ENCODE results near the gene AIMP1.

Gene AIMP1

GRCh38 chr4:106365613-106366012, 49.3 kb downstream of the AIMP1 start:
- H3K36me3 ChIP-seq (ENCODE audit: control insufficient read depth in 5 of 5, insufficient read depth in 5 of 5, low read length in 5 of 5) = no peaks in the 10 kb centered on the region
- no peaks in the 10 kb centered on the region for H3K9me3 ChIP-seq (ENCODE audit: control insufficient read depth in 5 of 5, low read length in 5 of 5)
- H3K27me3 ChIP-seq (ENCODE audit: control insufficient read depth in 5 of 5, insufficient read depth in 4 of 5, low read length in 5 of 5) = no peaks in the 10 kb centered on the region
- peaks cover 0 to 14% (median 4%) of the 10 kb centered on the region in 5 donors for H3K4me1 ChIP-seq (ENCODE audit: control insufficient read depth in 5 of 5, insufficient read depth in 5 of 5, low read length in 5 of 5)
- H3K4me3 ChIP-seq (ENCODE audit: low read depth in 1 of 5, low read length in 5 of 5) = no peak overlapping the region
- H3K9ac ChIP-seq (ENCODE audit: low read length in 5 of 5) = no peak overlapping the region
- H3K27ac ChIP-seq (ENCODE audit: low read depth, low read length) = no peak overlapping the region

- Histone ChIP-seq H3K27ac (ENCODE audit: low read depth, low read length) (no peak overlapping the region), H3K4me3 (ENCODE audit: low read depth in 1 of 5, low read length in 5 of 5) (no peak overlapping the region), H3K27me3 (ENCODE audit: control insufficient read depth in 5 of 5, insufficient read depth in 4 of 5, low read length in 5 of 5) (no peaks in the 10 kb centered on the region), H3K9ac (ENCODE audit: low read length in 5 of 5) (no peak overlapping the region), H3K36me3 (ENCODE audit: control insufficient read depth in 5 of 5, insufficient read depth in 5 of 5, low read length in 5 of 5) (no peaks in the 10 kb centered on the region), H3K4me1 (ENCODE audit: control insufficient read depth in 5 of 5, insufficient read depth in 5 of 5, low read length in 5 of 5) (peaks cover 0 to 14% (median 4%) of the 10 kb centered on the region in 5 donors), H3K9me3 (ENCODE audit: control insufficient read depth in 5 of 5, low read length in 5 of 5) (no peaks in the 10 kb centered on the region)
Measured at GRCh38 chr4:106366026-106366425, 49.7 kb downstream of the AIMP1 start.

- Histone ChIP-seq H3K27ac (ENCODE audit: low read depth, low read length) (no peak overlapping the region), H3K36me3 (ENCODE audit: control insufficient read depth in 5 of 5, insufficient read depth in 5 of 5, low read length in 5 of 5) (no peaks in the 10 kb centered on the region), H3K9ac (ENCODE audit: low read length in 5 of 5) (no peak overlapping the region), H3K27me3 (ENCODE audit: control insufficient read depth in 5 of 5, insufficient read depth in 4 of 5, low read length in 5 of 5) (no peaks in the 10 kb centered on the region), H3K4me1 (ENCODE audit: control insufficient read depth in 5 of 5, insufficient read depth in 5 of 5, low read length in 5 of 5) (peaks cover 0 to 14% (median 4%) of the 10 kb centered on the region in 5 donors), H3K4me3 (ENCODE audit: low read depth in 1 of 5, low read length in 5 of 5) (no peak overlapping the region), H3K9me3 (ENCODE audit: control insufficient read depth in 5 of 5, low read length in 5 of 5) (no peaks in the 10 kb centered on the region)
Measured at GRCh38 chr4:106367072-106367471, 50.7 kb downstream of the AIMP1 start.

- Histone ChIP-seq H3K36me3 (ENCODE audit: control insufficient read depth in 5 of 5, insufficient read depth in 5 of 5, low read length in 5 of 5) (no peaks in the 10 kb centered on the region), H3K27ac (ENCODE audit: low read depth, low read length) (no peak within 1 kb of the TSS), H3K9me3 (ENCODE audit: control insufficient read depth in 5 of 5, low read length in 5 of 5) (no peaks in the 10 kb centered on the region), H3K4me1 (ENCODE audit: control insufficient read depth in 5 of 5, insufficient read depth in 5 of 5, low read length in 5 of 5) (peaks cover 0 to 14% (median 4%) of the 10 kb centered on the region in 5 donors), H3K27me3 (ENCODE audit: control insufficient read depth in 5 of 5, insufficient read depth in 4 of 5, low read length in 5 of 5) (no peaks in the 10 kb centered on the region), H3K4me3 (ENCODE audit: low read depth in 1 of 5, low read length in 5 of 5) (no peak within 1 kb of the TSS), H3K9ac (ENCODE audit: low read length in 5 of 5) (no peak within 1 kb of the TSS)
Measured at GRCh38 chr4:106368678-106369077, 52.3 kb downstream of the AIMP1 start, which contains the start of gene GIMD1. GIMD1 (minus strand) TSS chr4:106368778; CDS start chr4:106367435, 1,343 bp downstream.

- H3K9me3 ChIP-seq (ENCODE audit: control insufficient read depth in 5 of 5, low read length in 5 of 5) = no peaks in the 10 kb centered on the region
Measured at GRCh38 chr4:106369456-106370060, 53.2 kb downstream of the AIMP1 start.

GRCh38 chr4:106370214-106370613, 53.9 kb downstream of the AIMP1 start:
- H3K9ac ChIP-seq (ENCODE audit: low read length in 5 of 5) = no peak overlapping the region
- H3K36me3 ChIP-seq (ENCODE audit: control insufficient read depth in 5 of 5, insufficient read depth in 5 of 5, low read length in 5 of 5) = no peaks in the 10 kb centered on the region
- no peaks in the 10 kb centered on the region for H3K9me3 ChIP-seq (ENCODE audit: control insufficient read depth in 5 of 5, low read length in 5 of 5)
- H3K4me3 ChIP-seq (ENCODE audit: low read depth in 1 of 5, low read length in 5 of 5) = no peak overlapping the region
- H3K27me3 ChIP-seq (ENCODE audit: control insufficient read depth in 5 of 5, insufficient read depth in 4 of 5, low read length in 5 of 5) = no peaks in the 10 kb centered on the region
- peaks cover 0 to 11% (median 3%) of the 10 kb centered on the region in 5 donors for H3K4me1 ChIP-seq (ENCODE audit: control insufficient read depth in 5 of 5, insufficient read depth in 5 of 5, low read length in 5 of 5)
- no peak overlapping the region for H3K27ac ChIP-seq (ENCODE audit: low read depth, low read length)

More at GRCh38 chr4:106369456-106370060, 53.2 kb downstream of the AIMP1 start:
- Histone ChIP-seq H3K9ac (ENCODE audit: low read length in 5 of 5) (no peak overlapping the region), H3K27me3 (ENCODE audit: control insufficient read depth in 5 of 5, insufficient read depth in 4 of 5, low read length in 5 of 5) (no peaks in the 10 kb centered on the region), H3K36me3 (ENCODE audit: control insufficient read depth in 5 of 5, insufficient read depth in 5 of 5, low read length in 5 of 5) (no peaks in the 10 kb centered on the region), H3K4me3 (ENCODE audit: low read depth in 1 of 5, low read length in 5 of 5) (no peak overlapping the region), H3K27ac (ENCODE audit: low read depth, low read length) (no peak overlapping the region), H3K4me1 (ENCODE audit: control insufficient read depth in 5 of 5, insufficient read depth in 5 of 5, low read length in 5 of 5) (peaks cover 0 to 14% (median 4%) of the 10 kb centered on the region in 5 donors)

- H3K27ac ChIP-seq (ENCODE audit: low read depth, low read length) = no peak overlapping the region
- no peak overlapping the region for H3K4me3 ChIP-seq (ENCODE audit: low read depth in 1 of 5, low read length in 5 of 5)
- peaks cover 0 to 5% (median 0%) of the 10 kb centered on the region in 5 donors for H3K4me1 ChIP-seq (ENCODE audit: control insufficient read depth in 5 of 5, insufficient read depth in 5 of 5, low read length in 5 of 5)
- no peaks in the 10 kb centered on the region for H3K9me3 ChIP-seq (ENCODE audit: control insufficient read depth in 5 of 5, low read length in 5 of 5)
- no peaks in the 10 kb centered on the region for H3K27me3 ChIP-seq (ENCODE audit: control insufficient read depth in 5 of 5, insufficient read depth in 4 of 5, low read length in 5 of 5)
- no peaks in the 10 kb centered on the region for H3K36me3 ChIP-seq (ENCODE audit: control insufficient read depth in 5 of 5, insufficient read depth in 5 of 5, low read length in 5 of 5)
- no peak overlapping the region for H3K9ac ChIP-seq (ENCODE audit: low read length in 5 of 5)
Measured at GRCh38 chr4:106371161-106371560, 54.8 kb downstream of the AIMP1 start.

GRCh38 chr4:106373026-106373425, 56.7 kb downstream of the AIMP1 start:
- H3K36me3 ChIP-seq (ENCODE audit: control insufficient read depth in 5 of 5, insufficient read depth in 5 of 5, low read length in 5 of 5) = no peaks in the 10 kb centered on the region
- no peak overlapping the region for H3K4me3 ChIP-seq (ENCODE audit: low read depth in 1 of 5, low read length in 5 of 5)
- H3K27me3 ChIP-seq (ENCODE audit: control insufficient read depth in 5 of 5, insufficient read depth in 4 of 5, low read length in 5 of 5) = no peaks in the 10 kb centered on the region
- H3K27ac ChIP-seq (ENCODE audit: low read depth, low read length) = no peak overlapping the region
- no peaks in the 10 kb centered on the region for H3K9me3 ChIP-seq (ENCODE audit: control insufficient read depth in 5 of 5, low read length in 5 of 5)
- no peak overlapping the region for H3K9ac ChIP-seq (ENCODE audit: low read length in 5 of 5)
- H3K4me1 ChIP-seq (ENCODE audit: control insufficient read depth in 5 of 5, insufficient read depth in 5 of 5, low read length in 5 of 5) = peaks cover 0 to 5% (median 0%) of the 10 kb centered on the region in 5 donors

- Histone ChIP-seq H3K36me3 (ENCODE audit: control insufficient read depth in 5 of 5, insufficient read depth in 5 of 5, low read length in 5 of 5) (no peaks in the 10 kb centered on the region), H3K4me1 (ENCODE audit: control insufficient read depth in 5 of 5, insufficient read depth in 5 of 5, low read length in 5 of 5) (no peaks in the 10 kb centered on the region), H3K9ac (ENCODE audit: low read length in 5 of 5) (no peak overlapping the region), H3K4me3 (ENCODE audit: low read depth in 1 of 5, low read length in 5 of 5) (no peak overlapping the region), H3K9me3 (ENCODE audit: control insufficient read depth in 5 of 5, low read length in 5 of 5) (peaks cover 0 to 4% (median 0%) of the 10 kb centered on the region in 5 donors), H3K27me3 (ENCODE audit: control insufficient read depth in 5 of 5, insufficient read depth in 4 of 5, low read length in 5 of 5) (no peaks in the 10 kb centered on the region), H3K27ac (ENCODE audit: low read depth, low read length) (no peak overlapping the region)
Measured at GRCh38 chr4:106380179-106380578, 63.8 kb downstream of the AIMP1 start.

GRCh38 chr4:106384878-106385277, 68.5 kb downstream of the AIMP1 start:
- Histone ChIP-seq H3K27ac (ENCODE audit: low read depth, low read length) (no peak overlapping the region), H3K4me1 (ENCODE audit: control insufficient read depth in 5 of 5, insufficient read depth in 5 of 5, low read length in 5 of 5) (no peaks in the 10 kb centered on the region), H3K36me3 (ENCODE audit: control insufficient read depth in 5 of 5, insufficient read depth in 5 of 5, low read length in 5 of 5) (no peaks in the 10 kb centered on the region), H3K4me3 (ENCODE audit: low read depth in 1 of 5, low read length in 5 of 5) (no peak overlapping the region), H3K27me3 (ENCODE audit: control insufficient read depth in 5 of 5, insufficient read depth in 4 of 5, low read length in 5 of 5) (no peaks in the 10 kb centered on the region), H3K9ac (ENCODE audit: low read length in 5 of 5) (no peak overlapping the region), H3K9me3 (ENCODE audit: control insufficient read depth in 5 of 5, low read length in 5 of 5) (peaks cover 0 to 12% (median 7%) of the 10 kb centered on the region in 5 donors)
